ENCODE data around the gene CDH12.

- TF ChIP-seq CREB5 (CRISPR knock-in tag; IDR thresholded peaks at IDR 0.05; ENCODE audit: low read depth) (no peak), PATZ1 (CRISPR knock-in tag; IDR thresholded peaks at IDR 0.05; ENCODE audit: borderline replicate concordance) (no peak), ZFP3 (CRISPR knock-in tag; IDR thresholded peaks at IDR 0.05) (no peak), POU6F1 (CRISPR knock-in tag; IDR thresholded peaks at IDR 0.05; ENCODE audit: borderline replicate concordance, low read depth) (no peak), GLIS3 (CRISPR knock-in tag; IDR thresholded peaks at IDR 0.05) (no peak), SNAI2 (CRISPR knock-in tag; IDR thresholded peaks at IDR 0.05) (no peak), TOX (CRISPR knock-in tag; IDR thresholded peaks at IDR 0.05; ENCODE audit: borderline replicate concordance) (no peak), RARB (CRISPR knock-in tag; IDR thresholded peaks at IDR 0.05) (no peak), OSR1 (CRISPR knock-in tag; IDR thresholded peaks at IDR 0.05) (no peak), ISL1 (CRISPR knock-in tag; IDR thresholded peaks at IDR 0.05) (no peak), ZFP30 (CRISPR knock-in tag; IDR thresholded peaks at IDR 0.05) (no peak), ZNF8 (CRISPR knock-in tag; IDR thresholded peaks at IDR 0.05) (no peak)
These were observed 934.7 kb downstream of the CDH12 start for GRCh38 chr5:21918451-21918850.
